Natural killer cell treated with Interleukin-12 subunit alpha and Interleukin-12 subunit beta and Interleukin-15 and Interleukin-18, amount 100 ng/mL, for 72 hours (primary cell): ENCODE data around the gene F7. TPM values are rescaled to one million over a fixed set of nuclear protein-coding genes. Genes with fewer than 3 reads are reported as not detected.
A peak's percentile ranks its signal among the peaks of the same experiment; 100 is the strongest.
"Not testable (repeated sequence)": the region's sequence is repeated elsewhere in the genome, so short reads cannot be mapped to it uniquely, and the experiment has no call there.

ENCODE experiments used
- ATAC-seq, 2 donors: fragments of 150-1000 bp; cut with Tn5 transposase in 1 of 2; sonication (Bioruptor Pico), chemical (Tn5 transposase) in 1 of 2; 2 replicates each; pipeline ENCODE4 v1.10.0; 2021
- DNase-seq: peaks from one replicate; pipeline ENCODE4 v3.0.0; 2022; ENCODE audit warnings: low spot score
- H3K27ac Mint-ChIP-seq, 2 donors: 1 replicate in 1 of 2; 2 replicates in 1 of 2; pipeline ENCODE4 v1.8.0; 2022; ENCODE audit warnings: mixed read lengths in 2 of 2, mild to moderate bottlenecking in 1 of 2, moderate library complexity in 1 of 2
- H3K27me3 Mint-ChIP-seq, 2 donors: 1 replicate in 1 of 2; 2 replicates in 1 of 2; pipeline ENCODE4 v1.8.0; 2022; ENCODE audit warnings: mixed read lengths in 2 of 2
- H3K36me3 Mint-ChIP-seq: one replicate; pipeline ENCODE4 v1.8.0; 2022; ENCODE audit warnings: mixed read lengths
- H3K4me1 Mint-ChIP-seq, 2 donors: 1 replicate in 1 of 2; 2 replicates in 1 of 2; pipeline ENCODE4 v1.8.0; 2022; ENCODE audit warnings: low read depth in 2 of 2, mixed read lengths in 2 of 2, mild to moderate bottlenecking in 1 of 2
- H3K4me3 Mint-ChIP-seq: one replicate; pipeline ENCODE4 v1.8.0; 2022; ENCODE audit warnings: mixed read lengths
- H3K9me3 Mint-ChIP-seq: 2 replicates; pipeline ENCODE4 v1.8.0; 2022; ENCODE audit warnings: mixed read lengths
- total RNA-seq, 2 donors: library from RNA; stranded (reverse); gene quantifications; one replicate each; pipeline ENCODE4 v1.2.3, GENCODE V29; 2022

Gene F7
- total RNA-seq, 2 donors from 2014 or later: not detected

- Mint-ChIP-seq H3K27ac (no peak overlapping the region), H3K27me3 (no peaks in the 10 kb centered on the region), H3K4me3 (no peak overlapping the region), H3K9me3 (no peaks in the 10 kb centered on the region), H3K36me3 (no peaks in the 10 kb centered on the region), H3K4me1 (no peaks in the 10 kb centered on the region)
- ATAC-seq (no peak), DNase-seq (peak; percentile 55)
These were observed 3.8 kb downstream of the F7 start for GRCh38 chr13:113109151-113110047.

DNA sequence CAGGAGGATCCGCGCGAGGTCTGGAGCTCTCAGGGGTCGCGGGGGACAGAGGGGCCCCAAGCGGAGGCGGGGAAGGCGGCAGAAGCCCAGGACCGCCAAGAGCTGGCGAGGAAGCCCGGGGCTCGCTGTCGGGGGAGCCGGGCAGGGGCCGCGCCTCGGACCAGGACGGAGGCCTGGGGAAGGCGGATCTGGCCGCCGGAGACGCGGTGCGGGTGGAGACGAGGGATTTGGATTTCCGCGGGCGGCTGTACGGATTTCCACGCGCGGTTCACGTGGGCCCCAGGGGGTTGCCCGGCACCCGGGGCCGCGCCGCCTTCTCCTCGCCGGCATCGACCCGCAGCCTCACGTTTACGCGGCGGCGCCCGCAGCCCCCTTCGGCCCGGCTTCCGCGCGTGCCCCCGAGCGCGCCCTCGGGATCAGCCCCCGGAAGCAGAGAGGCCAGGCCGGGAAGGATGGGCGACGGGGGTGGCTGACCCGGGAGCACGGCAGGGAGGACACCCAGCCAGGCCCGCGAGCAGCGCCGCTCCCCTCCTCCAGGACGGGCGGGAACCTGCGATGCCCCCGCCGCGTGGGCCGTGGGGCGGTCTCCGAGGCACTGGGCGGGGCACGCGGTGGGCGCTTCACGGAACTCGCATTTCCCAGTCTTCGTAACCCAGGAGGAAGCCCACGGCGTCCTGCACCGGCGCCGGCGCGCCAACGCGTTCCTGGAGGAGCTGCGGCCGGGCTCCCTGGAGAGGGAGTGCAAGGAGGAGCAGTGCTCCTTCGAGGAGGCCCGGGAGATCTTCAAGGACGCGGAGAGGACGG lies 4.7 kb downstream of the F7 start:
- Mint-ChIP-seq H3K4me3 (no peak overlapping the region), H3K36me3 (no peaks in the 10 kb centered on the region), H3K27ac (no peak overlapping the region), H3K9me3 (no peaks in the 10 kb centered on the region), H3K4me1 (no peaks in the 10 kb centered on the region), H3K27me3 (no peaks in the 10 kb centered on the region)
- ATAC-seq (peak in 1 of 2 donors; percentile 71), DNase-seq (peak; percentile 64)

DNA sequence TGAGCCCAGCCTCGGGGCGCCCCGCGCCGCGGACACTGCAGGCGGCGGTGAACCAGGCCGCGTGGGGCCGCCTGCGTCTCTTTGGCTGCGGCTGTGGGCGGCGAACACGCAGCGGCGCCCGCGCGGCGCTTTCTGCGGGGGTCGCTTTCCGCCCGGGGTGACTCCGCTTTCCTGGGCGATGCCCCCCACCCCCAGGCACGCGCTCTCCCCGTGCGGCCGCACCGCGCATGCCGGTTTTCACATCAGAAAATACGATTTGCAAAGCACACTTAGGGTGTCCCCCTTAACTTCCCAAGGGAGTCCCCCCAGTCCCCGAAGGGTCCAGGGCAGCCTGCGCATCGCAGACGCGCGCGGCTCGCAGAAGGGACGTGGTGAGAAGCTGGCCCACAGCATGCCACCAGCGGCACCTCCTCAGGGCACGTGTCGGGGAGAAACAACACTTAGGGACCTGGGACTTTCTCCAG lies 5.3 kb downstream of the F7 start:
- DNase-seq (peak; percentile 35), ATAC-seq (no peak)
- no peaks in the 10 kb centered on the region for H3K36me3 Mint-ChIP-seq
- no peaks in the 10 kb centered on the region for H3K4me1 Mint-ChIP-seq
- H3K9me3 Mint-ChIP-seq: no peaks in the 10 kb centered on the region
- H3K4me3 Mint-ChIP-seq: no peak overlapping the region
- H3K27ac Mint-ChIP-seq: no peak overlapping the region
- no peaks in the 10 kb centered on the region for H3K27me3 Mint-ChIP-seq

DNA sequence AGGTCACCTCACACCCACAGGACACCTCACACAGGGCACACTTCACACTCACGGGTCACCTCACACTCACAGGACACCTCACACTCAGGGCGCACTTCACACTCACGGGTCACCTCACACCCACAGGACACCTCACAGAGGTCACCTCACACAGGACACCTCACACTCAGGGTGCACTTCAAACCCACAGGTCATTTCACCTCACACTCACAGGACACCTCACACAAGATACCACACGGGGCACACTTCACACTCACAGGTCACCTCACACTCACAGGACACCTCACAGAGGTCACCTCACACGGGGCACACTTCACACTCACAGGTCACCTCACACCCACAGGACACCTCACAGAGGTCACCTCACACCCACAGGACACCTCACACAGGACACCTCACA lies 6.2 kb downstream of the F7 start:
- ATAC-seq, H3K4me3 Mint-ChIP-seq, H3K4me1 Mint-ChIP-seq, H3K9me3 Mint-ChIP-seq, H3K27ac Mint-ChIP-seq, DNase-seq, H3K36me3 Mint-ChIP-seq, H3K27me3 Mint-ChIP-seq: not testable (repeated sequence)

DNA sequence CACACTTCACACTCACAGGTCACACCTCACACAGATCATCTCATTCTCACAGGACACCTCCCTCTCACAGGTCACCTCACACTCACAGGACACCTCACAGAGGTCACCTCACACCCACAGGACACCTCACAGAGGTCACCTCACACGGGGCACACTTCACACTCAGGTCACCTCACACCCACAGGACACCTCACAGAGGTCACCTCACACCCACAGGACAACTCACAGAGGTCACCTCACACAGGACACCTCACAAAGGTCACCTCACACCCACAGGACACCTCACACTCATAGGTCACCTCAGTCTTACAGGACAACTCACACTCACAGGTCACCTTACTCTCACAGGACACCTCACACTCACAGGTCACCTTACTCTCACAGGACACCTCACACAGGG lies 6.9 kb downstream of the F7 start:
- not testable (repeated sequence) for ATAC-seq, H3K4me3 Mint-ChIP-seq, H3K27me3 Mint-ChIP-seq, H3K36me3 Mint-ChIP-seq, H3K27ac Mint-ChIP-seq, H3K4me1 Mint-ChIP-seq, DNase-seq, H3K9me3 Mint-ChIP-seq

DNA sequence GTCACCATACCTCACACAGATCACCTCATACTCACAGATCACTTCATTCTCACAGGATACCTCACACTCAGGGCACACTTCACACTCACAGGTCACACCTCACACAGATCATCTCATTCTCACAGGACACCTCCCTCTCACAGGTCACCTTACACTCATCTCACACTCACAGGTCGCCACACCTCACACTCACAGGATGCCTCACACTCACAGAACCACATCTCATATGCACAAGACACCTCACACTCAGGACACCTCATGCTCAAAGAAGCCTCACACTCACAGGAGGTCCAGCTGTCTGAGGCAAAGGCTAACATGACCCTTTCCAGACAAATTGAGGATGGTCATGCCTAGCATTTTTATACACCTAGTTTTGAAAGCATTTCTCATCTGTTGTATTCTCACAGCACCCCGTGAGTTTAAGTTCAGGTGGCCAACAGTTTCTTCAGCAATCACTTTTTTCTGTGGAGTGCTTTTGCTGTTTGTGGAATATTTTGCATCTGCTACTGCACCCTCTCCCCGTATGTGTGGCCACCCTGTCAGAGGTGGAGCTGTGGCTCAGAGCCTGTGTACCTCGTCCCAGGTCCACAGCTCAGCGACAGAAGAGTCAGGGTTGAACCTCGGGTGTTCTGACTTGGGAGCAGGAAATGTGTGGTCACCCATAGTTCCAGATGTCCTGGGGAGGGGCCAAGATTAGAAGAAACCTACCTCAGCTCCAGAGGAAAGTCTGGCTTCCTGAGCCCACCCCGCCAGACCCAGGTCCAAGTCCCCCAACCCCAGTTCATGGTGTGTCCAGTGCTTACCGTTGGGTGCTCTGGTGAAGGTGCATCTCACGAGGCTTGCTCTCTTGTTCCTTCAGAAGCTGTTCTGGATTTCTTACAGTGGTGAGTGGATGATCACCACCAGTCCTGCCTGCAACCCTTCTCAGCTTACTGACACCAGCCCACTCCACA lies 7.6 kb downstream of the F7 start:
- no peak for ATAC-seq
- no peaks in the 10 kb centered on the region for H3K9me3 Mint-ChIP-seq
- H3K27me3 Mint-ChIP-seq: no peaks in the 10 kb centered on the region
- DNase-seq: no peak
- H3K4me1 Mint-ChIP-seq: no peaks in the 10 kb centered on the region
- no peak overlapping the region for H3K27ac Mint-ChIP-seq
- H3K36me3 Mint-ChIP-seq: no peaks in the 10 kb centered on the region
- H3K4me3 Mint-ChIP-seq: no peak overlapping the region

- ATAC-seq (no peak), DNase-seq (no peak)
- Mint-ChIP-seq H3K36me3 (no peaks in the 10 kb centered on the region), H3K4me1 (no peaks in the 10 kb centered on the region), H3K9me3 (no peaks in the 10 kb centered on the region), H3K27me3 (no peaks in the 10 kb centered on the region), H3K4me3 (no peak overlapping the region), H3K27ac (no peak overlapping the region)
These were observed 8.3 kb downstream of the F7 start for GRCh38 chr13:113113846-113114271.

DNA sequence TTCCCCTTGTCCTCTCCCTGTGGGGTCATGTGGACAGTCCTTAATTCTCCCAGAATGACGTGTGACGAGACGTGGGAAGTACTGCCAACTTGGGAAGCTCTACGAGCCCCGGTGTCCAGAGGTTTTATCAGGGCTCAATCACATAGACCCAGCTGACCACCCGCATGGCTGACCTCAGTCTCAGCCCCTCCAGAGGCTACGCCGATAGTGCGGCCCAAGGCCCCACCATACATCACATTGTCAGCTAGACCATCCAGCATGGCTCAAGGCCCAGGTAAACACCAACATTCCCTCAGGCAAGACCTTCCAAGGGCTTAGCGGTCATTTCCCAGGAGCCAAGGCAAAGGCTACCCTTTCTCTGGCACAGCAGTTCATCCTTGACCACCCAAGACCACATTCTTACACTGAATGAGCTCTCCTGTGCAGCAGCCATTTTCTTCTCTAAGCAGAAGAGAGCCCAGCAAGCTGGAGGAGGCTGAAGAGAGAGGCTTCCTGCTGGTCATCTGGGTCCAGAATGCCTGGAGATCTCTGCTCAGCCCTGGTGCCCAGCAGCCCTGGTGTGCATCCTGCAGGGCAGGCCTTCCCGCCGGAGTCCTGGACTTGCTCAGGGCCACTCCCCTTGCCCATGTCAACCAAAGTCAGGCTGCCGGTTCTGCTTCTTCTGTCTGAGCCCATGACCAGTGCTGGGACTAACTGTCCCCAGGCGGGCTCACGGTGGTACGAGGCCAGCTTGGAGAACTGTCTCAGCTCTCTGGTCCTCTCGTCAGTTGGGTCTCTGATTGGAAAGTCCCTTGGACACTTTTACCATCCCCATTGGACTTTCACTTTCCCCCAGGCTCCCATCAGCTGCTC lies 9.1 kb downstream of the F7 start:
- no peak for DNase-seq
- no peaks in the 10 kb centered on the region for H3K4me1 Mint-ChIP-seq

GRCh38 chr13:113115363-113116205 lies 10.0 kb downstream of the F7 start:
- no peak for ATAC-seq
- Mint-ChIP-seq H3K4me3 (no peak overlapping the region), H3K4me1 (no peaks in the 10 kb centered on the region), H3K36me3 (no peaks in the 10 kb centered on the region), H3K27ac (no peak overlapping the region), H3K27me3 (no peaks in the 10 kb centered on the region), H3K9me3 (no peaks in the 10 kb centered on the region)
- DNase-seq: no peak

More for the DNA sequence above, 9.1 kb downstream of the F7 start:
- H3K4me3 Mint-ChIP-seq: no peak overlapping the region
- no peaks in the 10 kb centered on the region for H3K27me3 Mint-ChIP-seq
- no peak for ATAC-seq
- H3K9me3 Mint-ChIP-seq: no peaks in the 10 kb centered on the region
- H3K27ac Mint-ChIP-seq: no peak overlapping the region
- H3K36me3 Mint-ChIP-seq: no peaks in the 10 kb centered on the region

- ATAC-seq: no peak
- H3K4me1 Mint-ChIP-seq: no peaks in the 10 kb centered on the region
- no peak overlapping the region for H3K27ac Mint-ChIP-seq
- no peaks in the 10 kb centered on the region for H3K36me3 Mint-ChIP-seq
- H3K4me3 Mint-ChIP-seq: no peak overlapping the region
- DNase-seq: no peak
- no peaks in the 10 kb centered on the region for H3K9me3 Mint-ChIP-seq
- no peaks in the 10 kb centered on the region for H3K27me3 Mint-ChIP-seq
These were observed 10.7 kb downstream of the F7 start for GRCh38 chr13:113116206-113116800.

DNA sequence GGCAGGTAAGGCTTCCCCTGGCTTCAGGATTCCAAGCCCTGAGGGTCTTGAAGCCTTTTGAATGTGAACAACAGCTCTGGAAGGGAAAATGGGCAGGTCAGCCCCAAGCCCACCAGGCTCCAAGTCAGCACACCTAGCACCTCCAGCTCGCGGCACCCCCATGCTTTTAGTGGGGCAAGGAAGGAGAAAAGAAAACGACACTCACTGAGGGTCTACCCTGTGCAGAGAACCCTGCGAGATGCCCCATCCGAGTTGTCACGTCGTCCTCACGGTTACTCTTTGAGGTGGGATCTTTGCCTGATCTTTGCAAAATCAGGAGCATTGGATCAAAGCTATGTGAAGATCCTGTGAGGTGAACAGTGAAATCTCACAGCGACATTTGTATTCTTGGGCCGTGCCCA lies 11.3 kb downstream of the F7 start:
- ATAC-seq (no peak), DNase-seq (no peak)
- Mint-ChIP-seq H3K27me3 (no peaks in the 10 kb centered on the region), H3K27ac (no peak overlapping the region), H3K4me3 (no peak overlapping the region), H3K36me3 (no peaks in the 10 kb centered on the region), H3K4me1 (no peaks in the 10 kb centered on the region), H3K9me3 (no peaks in the 10 kb centered on the region)
